MCF 10A (cell line): ENCODE measurements around the gene ATRIP. TPM values are rescaled to one million over a fixed set of nuclear protein-coding genes. Genes with fewer than 3 reads are reported as not detected.

Experiments used
- BruUV-seq: library from RNA; stranded (reverse); fragments of 400-500 nt; replicated peaks from 2 replicates; lab custom pipeline; 2021; lab: Mats Ljungman, UMichigan
- CTCF ChIA-PET: fragments of 300-600 bp; sonication (Branson Sonifier 250); formaldehyde crosslinking; extraction: SDS; loops from one replicate; lab custom pipeline; 2021; ENCODE audit warnings: antibody characterized with exemption, inconsistent platforms; lab: Yijun Ruan, JAX
- POLR2A ChIA-PET: fragments of 300-600, 350-650 bp; sonication (Branson Sonifier 250); formaldehyde crosslinking; extraction: SDS; loops from one replicate; lab custom pipeline; 2020; ENCODE audit warnings: antibody characterized with exemption, inconsistent platforms; lab: Yijun Ruan, JAX
- DNase-seq: peaks from one replicate; pipeline ENCODE4 v3.0.0-alpha.2; 2018; ENCODE audit not compliant: unreplicated experiment
- H3K27ac Mint-ChIP-seq: one replicate; pipeline ENCODE4 v1.8.0; 2022; ENCODE audit warnings: mild to moderate bottlenecking, low read depth, mixed read lengths; ENCODE audit not compliant: unreplicated experiment
- H3K27me3 Mint-ChIP-seq: one replicate; pipeline ENCODE4 v1.8.0; 2022; ENCODE audit warnings: mixed read lengths; ENCODE audit not compliant: insufficient read depth, unreplicated experiment
- H3K36me3 Mint-ChIP-seq: one replicate; pipeline ENCODE4 v1.8.0; 2022; ENCODE audit warnings: mild to moderate bottlenecking, moderate library complexity, mixed read lengths; ENCODE audit not compliant: insufficient read depth, unreplicated experiment
- H3K4me1 Mint-ChIP-seq: one replicate; pipeline ENCODE4 v1.8.0; 2022; ENCODE audit warnings: mixed read lengths; ENCODE audit not compliant: insufficient read depth, unreplicated experiment
- H3K4me3 Mint-ChIP-seq: one replicate; pipeline ENCODE4 v1.8.0; 2022; ENCODE audit warnings: mild to moderate bottlenecking, moderate library complexity, mixed read lengths; ENCODE audit not compliant: unreplicated experiment
- H3K9me3 Mint-ChIP-seq: one replicate; pipeline ENCODE4 v1.8.0; 2022; ENCODE audit warnings: mixed read lengths; ENCODE audit not compliant: unreplicated experiment
- CTCF ChIP-seq: fragments of 200-600 bp; IDR thresholded peaks from one replicate; pipeline ENCODE4 v1.8.0; 2022; ENCODE audit warnings: antibody characterized with exemption, mild to moderate bottlenecking; ENCODE audit not compliant: unreplicated experiment
- intact Hi-C: fragments of 100-400 bp; cut with micrococcal nuclease; formaldehyde crosslinking; loops from 2 replicates; pipeline ENCODE4 v1.14.1; 2022
- total RNA-seq: library from RNA; stranded (reverse); gene quantifications from 2 replicates; pipeline ENCODE4 v1.2.3, GENCODE V29; 2022

ATRIP gene
- total RNA-seq, 1 experiment from 2014 or later, result 8.6 TPM

- H3K27me3 Mint-ChIP-seq, result no peaks in the 10 kb centered on the region
- H3K9me3 Mint-ChIP-seq, result no peaks in the 10 kb centered on the region
- peaks cover 82% of the 10 kb centered on the region for H3K36me3 Mint-ChIP-seq
- DNase-seq, result no peak
- peaks cover 15% of the 10 kb centered on the region for H3K4me1 Mint-ChIP-seq
- H3K4me3 Mint-ChIP-seq, result no peak overlapping the region
- ChIA-PET POLR2A (interaction anchor here (1.2 to 22.1 kb wide), 3 partner anchors 9 to 15 kb away, joined by 4 to 749 read pairs (median 65); partner anchors contain the start of gene PLXNB1), CTCF (interaction anchor here (0.6 to 22.6 kb wide), 3 partner anchors 11 to 20 kb away, joined by 4 to 647 read pairs (median 4); partner anchors contain the start of genes CCDC51 and TMA7)
- no peak overlapping the region for H3K27ac Mint-ChIP-seq
- BruUV-seq, result no TSS peak
- intact Hi-C loops, result no loop called here
- no peak for TF ChIP-seq CTCF
Observed at GRCh38 chr3:48416546-48416945, 30.0 kb upstream of the ATRIP start.

GRCh38 chr3:48417529-48418108 is 28.9 kb upstream of the ATRIP start:
- H3K27me3 Mint-ChIP-seq, result no peaks in the 10 kb centered on the region
- H3K4me1 Mint-ChIP-seq, result peaks cover 14% of the 10 kb centered on the region
- DNase-seq, result no peak
- BruUV-seq, result no TSS peak
- CTCF ChIA-PET, result interaction anchor here (0.6 to 22.6 kb wide), 5 partner anchors 16 to 132 kb away, joined by 3 to 647 read pairs (median 4); partner anchors contain the start of genes CCDC51 and TMA7
- no peak overlapping the region for H3K27ac Mint-ChIP-seq
- POLR2A ChIA-PET, result interaction anchor here (1.2 to 22.1 kb wide), 3 partner anchors 11 to 16 kb away, joined by 4 to 749 read pairs (median 65); partner anchors contain the start of gene PLXNB1
- no peak overlapping the region for H3K4me3 Mint-ChIP-seq
- intact Hi-C loops, result no loop called here
- no peaks in the 10 kb centered on the region for H3K9me3 Mint-ChIP-seq
- H3K36me3 Mint-ChIP-seq, result peaks cover 88% of the 10 kb centered on the region
- no peak for TF ChIP-seq CTCF

GRCh38 chr3:48418140-48418539 is 28.4 kb upstream of the ATRIP start:
- H3K27ac Mint-ChIP-seq, result no peak overlapping the region
- BruUV-seq, result no TSS peak
- H3K4me1 Mint-ChIP-seq, result peaks cover 13% of the 10 kb centered on the region
- no peaks in the 10 kb centered on the region for H3K27me3 Mint-ChIP-seq
- CTCF ChIA-PET, result interaction anchor here (1.1 to 22.6 kb wide), 4 partner anchors 16 to 131 kb away, joined by 3 to 647 read pairs (median 4); partner anchors contain the start of genes CCDC51 and TMA7
- POLR2A ChIA-PET, result interaction anchor here (20.2 to 22.1 kb wide), 2 partner anchors 10 kb away, joined by 749 read pairs; partner anchors contain the start of gene PLXNB1
- TF ChIP-seq CTCF, result no peak
- H3K9me3 Mint-ChIP-seq, result no peaks in the 10 kb centered on the region
- no peak overlapping the region for H3K4me3 Mint-ChIP-seq
- peaks cover 88% of the 10 kb centered on the region for H3K36me3 Mint-ChIP-seq
- intact Hi-C loops, result no loop called here
- DNase-seq, result no peak

- intact Hi-C loops, result no loop called here
- Mint-ChIP-seq H3K27me3 (no peaks in the 10 kb centered on the region), H3K36me3 (peaks cover 84% of the 10 kb centered on the region), H3K27ac (no peak overlapping the region), H3K4me3 (no peak overlapping the region), H3K4me1 (peaks cover 13% of the 10 kb centered on the region), H3K9me3 (no peaks in the 10 kb centered on the region)
- no peak for TF ChIP-seq CTCF
- no peak for DNase-seq
- CTCF ChIA-PET, result interaction anchor here (1.1 to 22.6 kb wide), 4 partner anchors 17 to 131 kb away, joined by 3 to 647 read pairs (median 4); partner anchors contain the start of genes CCDC51 and TMA7
- POLR2A ChIA-PET, result interaction anchor here (20.2 to 22.1 kb wide), 2 partner anchors 10 kb away, joined by 749 read pairs; partner anchors contain the start of gene PLXNB1
- no TSS peak for BruUV-seq
Observed at GRCh38 chr3:48418651-48419050, 27.9 kb upstream of the ATRIP start.
